Neural cell (in vitro differentiated cells): Measurements from ENCODE around the gene DNMT3A.

ENCODE experiments used
- EZH2 ChIP-seq: fragments of 200-600, 300-800 bp; shearing (Covaris generic), sonication (generic); IDR thresholded peaks from 2 replicates; pipeline ENCODE4 v1.6.1; 2014; ENCODE audit warnings: antibody characterized with exemption, low read length, borderline replicate concordance, mild to moderate bottlenecking; ENCODE audit not compliant: insufficient read depth, poor library complexity, severe bottlenecking
- TF ChIP-seq, protein P1 (sequence below): IDR thresholded peaks from 2 replicates; pipeline ENCODE4 v1.6.1; 2012; ENCODE audit warnings: borderline replicate concordance

DNA sequence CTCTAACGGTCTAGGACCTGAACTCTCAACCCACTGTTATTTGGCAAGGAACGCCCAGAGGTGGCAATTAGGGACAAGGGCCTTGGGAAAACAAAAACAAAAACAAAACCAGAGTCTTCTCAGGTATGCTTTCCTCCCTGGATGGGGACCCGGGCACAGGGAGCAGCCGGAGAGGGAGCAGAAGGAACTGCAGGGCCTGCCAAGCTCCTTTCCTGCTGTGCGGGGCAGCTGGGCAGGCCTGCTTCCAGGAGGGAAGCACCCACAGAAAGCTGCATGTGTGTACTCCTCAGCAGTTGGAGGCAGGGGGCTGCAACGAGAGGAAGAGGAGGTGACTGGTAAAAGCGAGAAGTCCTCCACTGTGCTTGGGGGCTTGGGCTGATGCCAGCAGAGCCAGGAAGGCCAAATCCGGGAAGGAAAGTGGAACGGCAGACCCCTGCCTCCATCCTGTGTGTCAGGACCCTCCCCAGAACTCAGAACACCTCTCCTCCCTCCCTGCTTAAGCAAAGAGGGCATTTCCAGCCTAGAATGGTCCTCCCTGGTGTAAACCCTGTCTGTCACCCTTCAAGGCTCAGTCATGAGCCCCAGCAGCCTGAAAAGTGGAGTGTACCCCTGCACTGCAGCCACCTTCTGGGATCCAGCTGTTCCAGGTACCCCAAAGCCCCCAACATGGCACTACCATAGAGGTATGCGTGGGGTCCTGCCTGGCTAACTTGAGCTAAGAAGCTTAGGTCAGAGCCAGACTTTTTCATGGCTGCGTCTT is 56.3 kb downstream of the DNMT3A start:
- TF ChIP-seq, protein P1, sequence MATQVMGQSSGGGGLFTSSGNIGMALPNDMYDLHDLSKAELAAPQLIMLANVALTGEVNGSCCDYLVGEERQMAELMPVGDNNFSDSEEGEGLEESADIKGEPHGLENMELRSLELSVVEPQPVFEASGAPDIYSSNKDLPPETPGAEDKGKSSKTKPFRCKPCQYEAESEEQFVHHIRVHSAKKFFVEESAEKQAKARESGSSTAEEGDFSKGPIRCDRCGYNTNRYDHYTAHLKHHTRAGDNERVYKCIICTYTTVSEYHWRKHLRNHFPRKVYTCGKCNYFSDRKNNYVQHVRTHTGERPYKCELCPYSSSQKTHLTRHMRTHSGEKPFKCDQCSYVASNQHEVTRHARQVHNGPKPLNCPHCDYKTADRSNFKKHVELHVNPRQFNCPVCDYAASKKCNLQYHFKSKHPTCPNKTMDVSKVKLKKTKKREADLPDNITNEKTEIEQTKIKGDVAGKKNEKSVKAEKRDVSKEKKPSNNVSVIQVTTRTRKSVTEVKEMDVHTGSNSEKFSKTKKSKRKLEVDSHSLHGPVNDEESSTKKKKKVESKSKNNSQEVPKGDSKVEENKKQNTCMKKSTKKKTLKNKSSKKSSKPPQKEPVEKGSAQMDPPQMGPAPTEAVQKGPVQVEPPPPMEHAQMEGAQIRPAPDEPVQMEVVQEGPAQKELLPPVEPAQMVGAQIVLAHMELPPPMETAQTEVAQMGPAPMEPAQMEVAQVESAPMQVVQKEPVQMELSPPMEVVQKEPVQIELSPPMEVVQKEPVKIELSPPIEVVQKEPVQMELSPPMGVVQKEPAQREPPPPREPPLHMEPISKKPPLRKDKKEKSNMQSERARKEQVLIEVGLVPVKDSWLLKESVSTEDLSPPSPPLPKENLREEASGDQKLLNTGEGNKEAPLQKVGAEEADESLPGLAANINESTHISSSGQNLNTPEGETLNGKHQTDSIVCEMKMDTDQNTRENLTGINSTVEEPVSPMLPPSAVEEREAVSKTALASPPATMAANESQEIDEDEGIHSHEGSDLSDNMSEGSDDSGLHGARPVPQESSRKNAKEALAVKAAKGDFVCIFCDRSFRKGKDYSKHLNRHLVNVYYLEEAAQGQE, result no peak
- TF ChIP-seq EZH2, result no peak
